Small intestine (tissue), 7 donors: ENCODE data around the gene SUPT3H. TPM values are rescaled to one million over a fixed set of nuclear protein-coding genes. Genes with fewer than 3 reads are reported as not detected.

Experiments used
- DNase-seq, 2 donors: peaks; one replicate each; pipeline versions ENCODE4 v3.0.0 to v3.0.0-alpha.2; 2013
- FAIRE-seq: peaks from 2 replicates; lab custom pipeline; 2012; peaks lifted over from hg19 to GRCh38; lab: Jason Lieb, UNC
- H3K27ac ChIP-seq, 3 donors: one replicate each; pipeline ENCODE4 v1.5.1; 2013; ENCODE audit warnings: low read length in 2 of 3, mild to moderate bottlenecking in 2 of 3, control low read depth in 1 of 3, inconsistent platforms in 1 of 3, low read depth in 1 of 3, moderate library complexity in 1 of 3
- H3K27me3 ChIP-seq, 3 donors: one replicate each; pipeline ENCODE4 v1.6.1; 2013; ENCODE audit warnings: low read length in 3 of 3, inconsistent platforms in 1 of 3; ENCODE audit not compliant: control insufficient read depth in 3 of 3, insufficient read depth in 3 of 3
- H3K36me3 ChIP-seq, 3 donors: one replicate each; pipeline ENCODE4 v1.6.1; 2013; ENCODE audit warnings: low read length in 3 of 3, inconsistent platforms in 1 of 3, low read depth in 1 of 3, mild to moderate bottlenecking in 1 of 3, moderate library complexity in 1 of 3; ENCODE audit not compliant: control insufficient read depth in 3 of 3, insufficient read depth in 2 of 3
- H3K4me1 ChIP-seq, 3 donors: one replicate each; pipeline ENCODE4 v1.6.1; 2013; ENCODE audit warnings: low read length in 2 of 3, inconsistent platforms in 1 of 3, low read depth in 1 of 3, mild to moderate bottlenecking in 1 of 3, moderate library complexity in 1 of 3; ENCODE audit not compliant: control insufficient read depth in 3 of 3, insufficient read depth in 2 of 3
- H3K4me3 ChIP-seq, 3 donors: one replicate each; pipeline ENCODE4 v1.5.1; 2013; ENCODE audit warnings: low read length in 3 of 3, control low read depth in 1 of 3, inconsistent platforms in 1 of 3, low read depth in 1 of 3, mild to moderate bottlenecking in 1 of 3, moderate library complexity in 1 of 3
- H3K9me3 ChIP-seq, 2 donors: one replicate each; pipeline ENCODE4 v1.6.1; 2013; ENCODE audit warnings: low read depth in 1 of 2, low read length in 1 of 2; ENCODE audit not compliant: control insufficient read depth in 2 of 2, insufficient read depth in 1 of 2
- WGBS, 3 donors: extraction: QIAGEN DNeasy Blood & Tissue Kit; methylation state at CpG; one replicate each; pipeline ENCODE4 v1.1.7; 2013; 5-methylcytosine and 5-hydroxymethylcytosine counted together
- polyA plus RNA-seq, 4 donors: library from polyadenylated mRNA; stranded (reverse) in 3 of 4; unstranded in 1 of 4; fragments of 200-250 nt in 3 of 4; fragments of 120-200 nt in 1 of 4; gene quantifications; one replicate each; pipeline versions ENCODE4 v1.2.1 to v1.2.3, GENCODE V29; 2013
- donor health status: healthy with polysubstance abuse.
- donor health status: control.
- donor health status: control.
- donor health status: Bipolar disorder and iron deficiency.
- donor health status: healthy.

The SUPT3H gene
- polyA plus RNA-seq, 4 donors = 2.0 to 13.8 (median 7.0) TPM

DNA sequence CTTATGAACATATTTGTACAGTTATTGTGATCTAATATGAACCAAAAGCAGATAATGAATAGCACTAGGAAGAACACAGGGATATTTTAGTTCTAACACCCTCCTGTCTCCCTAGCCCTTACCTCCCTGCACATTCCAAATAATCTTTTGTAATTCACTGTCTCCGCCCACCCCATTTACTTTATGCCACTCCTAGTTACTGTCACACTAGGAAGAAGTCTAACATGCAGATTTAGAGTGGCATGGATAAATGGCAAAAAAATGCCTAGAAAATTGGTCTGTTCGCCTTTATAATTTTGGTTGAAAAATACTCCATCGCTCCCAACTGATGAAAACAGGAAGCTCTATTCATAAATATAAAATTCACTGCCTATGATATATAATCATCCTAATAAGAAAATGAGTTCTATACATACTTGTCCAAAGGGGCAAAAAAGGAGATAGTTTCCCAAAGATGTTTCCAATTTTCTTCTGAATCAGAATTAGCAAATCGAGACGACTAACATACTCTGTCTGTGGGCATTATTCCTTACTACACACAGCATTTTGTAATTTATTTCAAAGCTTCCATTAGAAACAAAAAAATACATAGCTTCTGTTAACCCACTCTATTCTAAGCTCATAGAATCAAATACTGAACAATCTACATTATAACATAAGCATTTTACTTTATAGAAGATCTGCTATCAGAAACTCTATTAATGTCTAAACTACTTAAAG lies 50.9 kb downstream of the SUPT3H start:
- no peaks in the 10 kb centered on the region for H3K9me3 ChIP-seq
- H3K4me3 ChIP-seq = no peak overlapping the region
- DNase-seq (no peak), FAIRE-seq (no peak)
- H3K27me3 ChIP-seq = no peaks in the 10 kb centered on the region
- 89 to 95% (median 91%) methylated on average over 5 of the region's 5 CpGs for WGBS, 3 donors
- no peaks in the 10 kb centered on the region for H3K4me1 ChIP-seq
- H3K27ac ChIP-seq = no peak overlapping the region
- H3K36me3 ChIP-seq = no peaks in the 10 kb centered on the region

DNA sequence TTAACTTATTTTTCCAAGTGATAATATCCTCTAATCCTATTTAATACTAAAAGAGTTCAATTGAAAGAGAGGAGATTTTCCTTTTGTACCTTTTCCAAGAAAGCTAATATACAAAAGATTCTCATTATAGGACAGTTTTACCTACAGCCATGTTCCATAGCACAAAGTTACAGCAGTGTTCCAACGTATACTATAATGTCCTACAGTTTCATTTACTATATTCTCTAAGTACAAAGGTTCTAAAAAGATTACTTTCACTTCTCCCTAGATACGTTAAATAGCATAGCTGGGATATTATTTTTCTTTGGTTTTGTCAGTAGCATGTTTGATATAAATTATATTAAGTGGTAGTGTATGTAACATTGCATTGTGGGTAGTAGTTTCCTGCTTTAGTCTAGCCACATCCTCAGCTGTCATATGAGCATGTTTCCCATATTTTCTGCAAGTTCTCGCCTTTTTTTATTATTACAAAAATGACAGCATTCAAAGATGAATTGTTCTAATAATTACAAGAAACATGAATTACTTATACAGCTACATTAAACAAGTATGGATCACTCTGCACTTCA lies 54.0 kb downstream of the SUPT3H start:
- no peaks in the 10 kb centered on the region for H3K27me3 ChIP-seq
- FAIRE-seq = peak; percentile 47
- no peaks in the 10 kb centered on the region for H3K9me3 ChIP-seq
- peaks cover 0 to 2% (median 0%) of the 10 kb centered on the region in 3 donors for H3K36me3 ChIP-seq
- H3K4me1 ChIP-seq = no peaks in the 10 kb centered on the region
- H3K4me3 ChIP-seq = no peak overlapping the region
- no peak overlapping the region for H3K27ac ChIP-seq
- 31 to 42% (median 36%) methylated on average over 3 of the region's 3 CpGs for WGBS, 3 donors
- DNase-seq = peak; percentile 7 to 9

DNA sequence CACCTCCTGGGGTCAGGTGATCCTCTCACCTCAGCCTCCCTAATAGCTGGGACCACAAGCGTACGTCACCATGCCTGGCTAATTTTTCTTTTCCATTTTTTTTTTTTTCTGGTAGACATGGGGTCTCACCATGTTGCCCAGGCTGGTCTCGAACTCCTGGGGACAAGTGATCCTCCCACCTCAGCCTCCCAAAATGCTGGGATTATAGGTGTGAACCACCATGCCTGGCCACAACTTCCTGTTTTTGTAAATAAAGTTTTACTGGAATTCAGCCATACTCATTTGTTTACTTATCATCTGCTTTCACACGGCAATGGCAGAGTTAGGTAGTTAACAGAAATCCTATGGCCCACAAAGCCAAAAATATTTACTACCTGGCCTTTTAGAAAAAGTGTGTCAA lies 57.4 kb downstream of the SUPT3H start:
- FAIRE-seq = no peak
- H3K9me3 ChIP-seq = no peaks in the 10 kb centered on the region
- peaks cover 0 to 2% (median 0%) of the 10 kb centered on the region in 3 donors for H3K36me3 ChIP-seq
- H3K27me3 ChIP-seq = no peaks in the 10 kb centered on the region
- no peak overlapping the region for H3K27ac ChIP-seq
- H3K4me1 ChIP-seq = no peaks in the 10 kb centered on the region
- DNase-seq = no peak
- no peak overlapping the region for H3K4me3 ChIP-seq
- WGBS, 3 donors = 85 to 86% (median 86%) methylated on average over 4 of the region's 4 CpGs

DNA sequence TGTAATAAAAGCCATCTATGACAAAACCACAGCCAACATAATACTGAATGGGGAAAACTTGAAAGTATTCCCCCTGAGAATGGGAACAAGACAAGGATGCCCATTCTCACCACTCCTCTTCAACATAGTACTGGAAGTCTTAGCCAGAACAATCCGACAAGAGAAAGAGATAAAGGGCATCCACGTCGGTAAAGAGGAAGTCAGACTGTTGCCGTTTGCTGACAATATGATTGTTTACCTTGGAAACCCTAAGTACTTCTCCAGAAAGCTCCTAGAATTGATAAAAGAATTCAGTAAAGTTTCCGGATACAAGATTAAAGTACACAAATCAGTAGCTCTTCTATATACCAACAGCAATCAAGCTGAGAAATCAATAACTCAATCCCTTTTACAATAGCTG lies 63.6 kb downstream of the SUPT3H start:
- DNase-seq (no peak), FAIRE-seq (no peak)
- WGBS, 3 donors = 52 to 75% (median 57%) methylated on average over 5 of the region's 5 CpGs
- Histone ChIP-seq H3K4me1 (no peaks in the 10 kb centered on the region), H3K9me3 (peaks cover 0 to 10% of the 10 kb centered on the region in 2 donors), H3K27me3 (no peaks in the 10 kb centered on the region), H3K27ac (no peak overlapping the region), H3K4me3 (no peak overlapping the region), H3K36me3 (no peaks in the 10 kb centered on the region)

DNA sequence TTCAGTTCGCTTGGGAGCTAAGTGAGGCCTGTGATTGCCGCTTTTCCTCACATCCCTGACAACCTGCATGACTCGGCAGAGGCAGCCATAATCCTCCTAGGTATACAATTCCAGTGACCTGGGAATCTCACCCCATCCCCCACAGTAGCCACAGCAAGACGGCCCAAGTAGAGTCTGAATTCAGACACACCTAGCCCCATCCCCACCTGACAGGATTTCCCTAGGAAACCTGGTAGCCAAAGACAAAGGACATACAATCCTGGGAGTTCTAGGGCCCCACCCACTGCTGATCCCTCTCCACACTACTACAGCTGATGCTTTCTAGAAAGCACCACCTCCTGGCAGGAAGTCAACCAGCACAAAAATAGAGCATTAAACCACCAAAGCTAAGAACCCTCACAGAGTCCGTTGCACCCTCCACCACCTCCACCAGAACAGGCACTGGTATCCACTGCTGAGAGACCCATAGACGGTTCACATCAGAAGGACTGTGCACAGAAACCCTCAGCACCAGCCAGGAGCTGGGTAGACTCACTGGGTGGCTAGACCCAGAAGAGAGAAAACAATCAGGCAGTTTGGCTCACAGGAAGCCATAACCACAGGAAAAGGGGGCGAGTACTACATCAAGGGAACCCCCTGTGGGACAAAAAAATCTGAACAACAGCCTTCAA lies 67.5 kb downstream of the SUPT3H start:
- Histone ChIP-seq H3K4me1 (no peaks in the 10 kb centered on the region), H3K27ac (no peak overlapping the region), H3K9me3 (peaks cover 0 to 30% of the 10 kb centered on the region in 2 donors), H3K36me3 (no peaks in the 10 kb centered on the region), H3K4me3 (no peak overlapping the region), H3K27me3 (no peaks in the 10 kb centered on the region)
- DNase-seq (peak in 1 of 2 donors; percentile 4), FAIRE-seq (no peak)
- 78 to 92% (median 83%) methylated on average over 7 of the region's 7 CpGs for WGBS, 3 donors

DNA sequence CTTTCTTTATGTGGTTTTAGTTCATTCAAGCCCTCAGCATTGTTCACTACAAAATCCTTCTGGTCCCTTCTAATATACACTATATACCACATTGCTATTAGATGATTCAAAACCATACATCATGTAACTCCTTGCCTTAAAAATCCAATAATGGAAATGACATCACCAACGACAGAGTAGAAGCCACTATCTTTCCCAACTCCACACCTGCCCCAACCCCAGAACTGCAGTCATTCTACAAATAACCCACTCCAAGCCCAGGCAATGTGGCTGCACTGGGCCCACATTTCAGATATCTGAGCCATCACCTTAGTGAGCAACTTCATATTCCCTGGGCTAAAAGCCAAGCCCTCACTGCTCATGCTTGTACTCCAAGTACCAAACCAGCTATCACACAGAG lies 72.2 kb downstream of the SUPT3H start:
- DNase-seq = no peak
- Histone ChIP-seq H3K4me1 (no peaks in the 10 kb centered on the region), H3K27me3 (no peaks in the 10 kb centered on the region), H3K27ac (no peak overlapping the region), H3K9me3 (peaks cover 0 to 29% of the 10 kb centered on the region in 2 donors), H3K4me3 (no peak overlapping the region), H3K36me3 (no peaks in the 10 kb centered on the region)
- FAIRE-seq = no peak
- 75 to 89% (median 80%) methylated on average over 1 of the region's 1 CpG for WGBS, 3 donors

DNA sequence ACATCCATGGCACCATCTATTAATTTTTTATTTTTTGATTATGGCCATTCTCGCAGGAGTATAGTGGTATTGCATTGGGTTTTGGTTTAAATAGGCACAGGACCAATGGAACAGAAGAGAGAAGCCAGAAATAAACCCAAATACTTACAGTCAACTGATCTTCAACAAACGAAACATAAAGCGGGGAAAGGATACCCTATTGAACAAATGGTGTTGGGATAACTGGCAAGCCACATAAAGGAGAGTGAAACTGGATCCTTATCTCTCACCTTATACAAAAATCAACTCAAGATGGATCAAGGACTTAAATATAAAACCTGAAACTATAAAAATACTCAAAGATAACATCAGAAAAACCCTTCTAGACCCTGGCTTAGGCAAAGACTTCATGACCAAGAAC lies 74.9 kb downstream of the SUPT3H start:
- Histone ChIP-seq H3K27ac (no peak overlapping the region), H3K27me3 (no peaks in the 10 kb centered on the region), H3K36me3 (no peaks in the 10 kb centered on the region), H3K4me1 (no peaks in the 10 kb centered on the region), H3K4me3 (no peak overlapping the region), H3K9me3 (peaks cover 0 to 20% of the 10 kb centered on the region in 2 donors)
- 93 to 100% (median 96%) methylated on average over 3 of the region's 3 CpGs for WGBS, 3 donors
- FAIRE-seq (no peak), DNase-seq (no peak)

DNA sequence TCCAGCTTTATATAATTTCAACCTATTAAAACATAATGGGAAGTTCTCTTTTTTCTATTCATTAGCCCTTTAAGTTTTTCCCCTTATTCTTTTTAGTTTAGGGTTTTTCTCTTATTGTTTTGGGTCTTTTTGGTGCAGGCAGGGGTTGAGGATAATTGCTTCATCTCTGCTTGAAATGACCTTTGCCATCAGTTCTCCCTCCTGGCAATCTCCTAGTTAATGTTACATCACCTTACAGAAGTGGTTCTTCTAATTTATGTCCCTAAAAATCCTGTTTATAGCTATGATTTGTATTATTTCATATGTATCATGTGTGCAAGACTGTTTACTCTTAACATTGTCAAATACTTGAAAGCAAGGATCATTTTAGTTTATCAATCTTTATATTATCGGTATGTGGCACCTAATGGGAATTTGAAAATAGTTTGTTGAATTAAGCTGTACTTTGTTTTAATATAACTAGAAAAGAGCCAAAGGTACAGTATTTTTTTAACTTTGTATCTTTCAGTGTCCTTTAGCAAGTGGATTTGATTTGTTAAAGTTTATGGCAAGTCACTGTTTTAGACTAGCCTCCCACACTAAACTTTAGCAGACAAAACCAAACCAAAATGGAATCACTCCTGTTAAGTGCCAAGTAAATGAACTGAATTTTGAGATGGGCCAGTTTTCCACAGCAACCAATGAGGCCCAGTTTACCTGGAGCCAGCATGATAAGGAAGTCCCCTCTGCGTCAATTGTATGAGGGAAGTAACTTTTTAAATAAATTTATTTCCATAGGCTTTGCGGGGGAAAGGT lies 76.2 kb downstream of the SUPT3H start:
- FAIRE-seq (no peak), DNase-seq (no peak)
- no peaks in the 10 kb centered on the region for H3K27me3 ChIP-seq
- H3K27ac ChIP-seq = no peak overlapping the region
- WGBS, 3 donors = 61 to 65% (median 65%) methylated on average over 3 of the region's 3 CpGs
- H3K4me1 ChIP-seq = no peaks in the 10 kb centered on the region
- no peak overlapping the region for H3K4me3 ChIP-seq
- H3K36me3 ChIP-seq = no peaks in the 10 kb centered on the region
- peaks cover 0 to 10% of the 10 kb centered on the region in 2 donors for H3K9me3 ChIP-seq
